ENCODE measurements around the gene NTM.

NTM gene

GRCh38 chr11:132049205-132049604 lies 678.8 kb downstream of the NTM start:
- TF ChIP-seq POLR2AphosphoS5 (IDR thresholded peaks at IDR 0.05; ENCODE audit: low read depth, low read length) (no peak), TAF1 (IDR thresholded peaks at IDR 0.05; ENCODE audit: borderline replicate concordance, low read depth, low read length) (no peak), POLR2A (IDR thresholded peaks at IDR 0.05; ENCODE audit: low read depth, low read length) (no peak)
- no peak for DNase-seq (ENCODE audit: insufficient read length)
- no peak for FAIRE-seq

- no peak for FAIRE-seq
- no peak for TF ChIP-seq TAF1 (IDR thresholded peaks at IDR 0.05; ENCODE audit: borderline replicate concordance, low read depth, low read length)
- DNase-seq (ENCODE audit: insufficient read length) = no peak
These were observed 679.6 kb downstream of the NTM start for GRCh38 chr11:132050049-132050448.

- no peak for DNase-seq (ENCODE audit: insufficient read length)
- TF ChIP-seq POLR2AphosphoS5 (IDR thresholded peaks at IDR 0.05; ENCODE audit: low read depth, low read length) (no peak), POLR2A (IDR thresholded peaks at IDR 0.05; ENCODE audit: low read depth, low read length) (no peak), TAF1 (IDR thresholded peaks at IDR 0.05; ENCODE audit: borderline replicate concordance, low read depth, low read length) (no peak)
- no peak for FAIRE-seq
These were observed 680.3 kb downstream of the NTM start for GRCh38 chr11:132050577-132051165.

- TF ChIP-seq POLR2A (IDR thresholded peaks at IDR 0.05; ENCODE audit: low read depth, low read length) (no peak), POLR2AphosphoS5 (IDR thresholded peaks at IDR 0.05; ENCODE audit: low read depth, low read length) (no peak), TAF1 (IDR thresholded peaks at IDR 0.05; ENCODE audit: borderline replicate concordance, low read depth, low read length) (no peak)
- no peak for DNase-seq (ENCODE audit: insufficient read length)
- FAIRE-seq = no peak
These were observed 681.3 kb downstream of the NTM start for GRCh38 chr11:132051704-132052103.

- DNase-seq (ENCODE audit: insufficient read length) (no peak), FAIRE-seq (no peak)
- TF ChIP-seq POLR2A (IDR thresholded peaks at IDR 0.05; ENCODE audit: low read depth, low read length) (no peak), TAF1 (IDR thresholded peaks at IDR 0.05; ENCODE audit: borderline replicate concordance, low read depth, low read length) (no peak), POLR2AphosphoS5 (IDR thresholded peaks at IDR 0.05; ENCODE audit: low read depth, low read length) (no peak)
These were observed 681.9 kb downstream of the NTM start for GRCh38 chr11:132052342-132052741.

- TF ChIP-seq POLR2A (IDR thresholded peaks at IDR 0.05; ENCODE audit: low read depth, low read length) (no peak), TAF1 (IDR thresholded peaks at IDR 0.05; ENCODE audit: borderline replicate concordance, low read depth, low read length) (no peak), POLR2AphosphoS5 (IDR thresholded peaks at IDR 0.05; ENCODE audit: low read depth, low read length) (no peak)
- no peak for DNase-seq (ENCODE audit: insufficient read length)
- no peak for FAIRE-seq
These were observed 682.5 kb downstream of the NTM start for GRCh38 chr11:132052904-132053303.

- DNase-seq (ENCODE audit: insufficient read length) = no peak
- no peak for FAIRE-seq
- TF ChIP-seq TAF1 (IDR thresholded peaks at IDR 0.05; ENCODE audit: borderline replicate concordance, low read depth, low read length) = no peak
- no peak for TF ChIP-seq POLR2A (IDR thresholded peaks at IDR 0.05; ENCODE audit: low read depth, low read length)
- TF ChIP-seq POLR2AphosphoS5 (IDR thresholded peaks at IDR 0.05; ENCODE audit: low read depth, low read length) = no peak
These were observed 684.4 kb downstream of the NTM start for GRCh38 chr11:132054822-132055221.

GRCh38 chr11:132055296-132055695 lies 684.9 kb downstream of the NTM start:
- no peak for FAIRE-seq
- no peak for DNase-seq (ENCODE audit: insufficient read length)
- TF ChIP-seq POLR2A (IDR thresholded peaks at IDR 0.05; ENCODE audit: low read depth, low read length) = no peak
- no peak for TF ChIP-seq TAF1 (IDR thresholded peaks at IDR 0.05; ENCODE audit: borderline replicate concordance, low read depth, low read length)
- TF ChIP-seq POLR2AphosphoS5 (IDR thresholded peaks at IDR 0.05; ENCODE audit: low read depth, low read length) = no peak

GRCh38 chr11:132056689-132057088 lies 686.3 kb downstream of the NTM start:
- TF ChIP-seq TAF1 (IDR thresholded peaks at IDR 0.05; ENCODE audit: borderline replicate concordance, low read depth, low read length) (no peak), POLR2AphosphoS5 (IDR thresholded peaks at IDR 0.05; ENCODE audit: low read depth, low read length) (no peak), POLR2A (IDR thresholded peaks at IDR 0.05; ENCODE audit: low read depth, low read length) (no peak)
- no peak for DNase-seq (ENCODE audit: insufficient read length)
- FAIRE-seq = no peak

GRCh38 chr11:132057266-132057665 lies 686.9 kb downstream of the NTM start:
- no peak for TF ChIP-seq TAF1 (IDR thresholded peaks at IDR 0.05; ENCODE audit: borderline replicate concordance, low read depth, low read length)
- no peak for TF ChIP-seq POLR2A (IDR thresholded peaks at IDR 0.05; ENCODE audit: low read depth, low read length)
- TF ChIP-seq POLR2AphosphoS5 (IDR thresholded peaks at IDR 0.05; ENCODE audit: low read depth, low read length) = no peak
- FAIRE-seq (no peak), DNase-seq (ENCODE audit: insufficient read length) (no peak)

GRCh38 chr11:132058211-132058772 lies 687.9 kb downstream of the NTM start:
- no peak for TF ChIP-seq TAF1 (IDR thresholded peaks at IDR 0.05; ENCODE audit: borderline replicate concordance, low read depth, low read length)
- TF ChIP-seq POLR2A (IDR thresholded peaks at IDR 0.05; ENCODE audit: low read depth, low read length) = no peak
- no peak for TF ChIP-seq POLR2AphosphoS5 (IDR thresholded peaks at IDR 0.05; ENCODE audit: low read depth, low read length)
- FAIRE-seq (no peak), DNase-seq (ENCODE audit: insufficient read length) (no peak)

GRCh38 chr11:132060567-132060966 lies 690.2 kb downstream of the NTM start:
- FAIRE-seq (no peak), DNase-seq (ENCODE audit: insufficient read length) (no peak)
- TF ChIP-seq POLR2AphosphoS5 (IDR thresholded peaks at IDR 0.05; ENCODE audit: low read depth, low read length) (no peak), TAF1 (IDR thresholded peaks at IDR 0.05; ENCODE audit: borderline replicate concordance, low read depth, low read length) (no peak), POLR2A (IDR thresholded peaks at IDR 0.05; ENCODE audit: low read depth, low read length) (no peak)

Data from GM12892 (cell line).